DOHH2 (cell line): ENCODE results near the gene SLC2A6.

Experiments used
- H3F3A ChIP-seq: fragments of 200-600 bp; sonication (generic), shearing (Covaris generic); 2 replicates; pipeline ENCODE4 v1.6.0; 2016; ENCODE audit warnings: antibody characterized with exemption, mild to moderate bottlenecking; ENCODE audit not compliant: control insufficient read depth, insufficient read depth
- H3K27ac ChIP-seq: fragments of 200-600 bp; sonication (generic); 2 replicates; pipeline ENCODE4 v1.5.1; 2014; ENCODE audit warnings: low read depth, mild to moderate bottlenecking, low read length, moderate library complexity
- H3K27me3 ChIP-seq: fragments of 200-600 bp; sonication (generic); 2 replicates; pipeline ENCODE4 v1.6.1; 2014; ENCODE audit warnings: mild to moderate bottlenecking, low read length, mixed read lengths; ENCODE audit not compliant: control insufficient read depth
- H3K36me3 ChIP-seq: fragments of 200-600 bp; sonication (generic); 2 replicates; pipeline ENCODE4 v1.6.1; 2014; ENCODE audit warnings: mild to moderate bottlenecking, low read length, moderate library complexity, mixed read lengths; ENCODE audit not compliant: control insufficient read depth
- H3K4me1 ChIP-seq: fragments of 200-600 bp; sonication (generic); 2 replicates; pipeline ENCODE4 v1.6.1; 2014; ENCODE audit warnings: mild to moderate bottlenecking, low read length, mixed read lengths; ENCODE audit not compliant: control insufficient read depth
- H3K4me2 ChIP-seq: fragments of 200-600 bp; sonication (generic); 2 replicates; pipeline ENCODE4 v1.6.0; 2014; ENCODE audit warnings: mild to moderate bottlenecking, low read length, moderate library complexity
- H3K4me3 ChIP-seq: fragments of 200-600 bp; sonication (generic); 2 replicates; pipeline ENCODE4 v1.5.1; 2014; ENCODE audit warnings: mild to moderate bottlenecking, low read length, mixed read lengths
- H3K79me2 ChIP-seq: fragments of 200-600 bp; sonication (generic); 2 replicates; pipeline ENCODE4 v1.6.1; 2014; ENCODE audit warnings: mild to moderate bottlenecking, low read length, mixed read lengths; ENCODE audit not compliant: control insufficient read depth
- H3K9me2 ChIP-seq: fragments of 200-600 bp; sonication (generic); replicated peaks from 2 replicates; pipeline ENCODE4 v1.6.1; 2014; ENCODE audit warnings: mild to moderate bottlenecking, low read length, mixed read lengths; ENCODE audit not compliant: control insufficient read depth
- H3K9me3 ChIP-seq: fragments of 200-600 bp; sonication (generic); 2 replicates; pipeline ENCODE4 v1.6.1; 2014; ENCODE audit warnings: antibody characterized with exemption, low read length, mixed read lengths; ENCODE audit not compliant: control insufficient read depth, insufficient read depth
- H4K20me1 ChIP-seq: fragments of 200-600 bp; sonication (generic); 2 replicates; pipeline ENCODE4 v1.6.0; 2014; ENCODE audit warnings: low read depth, mild to moderate bottlenecking, antibody characterized with exemption, low read length, moderate library complexity; ENCODE audit not compliant: control insufficient read depth, insufficient read depth
- EZH2phosphoT487 ChIP-seq: fragments of 200-600 bp; sonication (generic); IDR thresholded peaks from 2 replicates; pipeline ENCODE4 v1.6.1; 2017; ENCODE audit warnings: borderline replicate concordance, mild to moderate bottlenecking, antibody characterized with exemption, low read length, moderate library complexity, mixed read lengths
- TF ChIP-seq, protein P1 (sequence below): fragments of 200-600 bp; sonication (generic); IDR thresholded peaks from one replicate; pipeline ENCODE4 v1.5.1; 2014; ENCODE audit warnings: antibody characterized with exemption, mild to moderate bottlenecking, low read depth, low read length; ENCODE audit not compliant: poor library complexity, severe bottlenecking

Gene SLC2A6

DNA sequence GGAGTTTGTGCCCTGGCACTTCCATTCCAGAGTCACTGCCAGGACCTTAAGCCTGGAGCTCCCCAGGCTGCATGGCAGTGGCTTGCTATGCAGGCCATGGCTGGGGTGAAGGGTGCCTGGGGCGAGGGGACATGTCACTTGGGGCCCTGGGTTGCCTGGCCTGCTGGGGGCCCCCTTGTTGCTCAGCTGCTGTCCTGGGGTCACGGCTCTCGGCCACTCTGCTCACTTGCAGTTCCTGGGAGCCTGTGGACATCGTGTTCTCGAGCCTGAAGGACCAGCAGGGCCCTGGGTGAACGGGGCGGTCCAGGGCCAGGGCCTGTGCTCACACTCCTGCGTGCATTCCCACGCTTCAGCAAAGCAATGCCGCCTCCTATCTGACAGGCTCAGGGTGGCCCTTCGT, 14.5 kb upstream of the SLC2A6 start:
- Histone ChIP-seq H3K27me3 (peaks cover 7% of the 10 kb centered on the region; the same call in 1 of the 2 replicates), H3K79me2 (no peaks in the 10 kb centered on the region), H3K4me2 (no peak overlapping the region), H4K20me1 (no peaks in the 10 kb centered on the region), H3F3A (no peaks in the 10 kb centered on the region), H3K27ac (no peak overlapping the region), H3K9me2 (no peaks in the 10 kb centered on the region), H3K4me1 (no peaks in the 10 kb centered on the region), H3K4me3 (no peak overlapping the region), H3K9me3 (no peaks in the 10 kb centered on the region), H3K36me3 (no peaks in the 10 kb centered on the region)
- no peak for TF ChIP-seq EZH2phosphoT487
- TF ChIP-seq, protein P1, sequence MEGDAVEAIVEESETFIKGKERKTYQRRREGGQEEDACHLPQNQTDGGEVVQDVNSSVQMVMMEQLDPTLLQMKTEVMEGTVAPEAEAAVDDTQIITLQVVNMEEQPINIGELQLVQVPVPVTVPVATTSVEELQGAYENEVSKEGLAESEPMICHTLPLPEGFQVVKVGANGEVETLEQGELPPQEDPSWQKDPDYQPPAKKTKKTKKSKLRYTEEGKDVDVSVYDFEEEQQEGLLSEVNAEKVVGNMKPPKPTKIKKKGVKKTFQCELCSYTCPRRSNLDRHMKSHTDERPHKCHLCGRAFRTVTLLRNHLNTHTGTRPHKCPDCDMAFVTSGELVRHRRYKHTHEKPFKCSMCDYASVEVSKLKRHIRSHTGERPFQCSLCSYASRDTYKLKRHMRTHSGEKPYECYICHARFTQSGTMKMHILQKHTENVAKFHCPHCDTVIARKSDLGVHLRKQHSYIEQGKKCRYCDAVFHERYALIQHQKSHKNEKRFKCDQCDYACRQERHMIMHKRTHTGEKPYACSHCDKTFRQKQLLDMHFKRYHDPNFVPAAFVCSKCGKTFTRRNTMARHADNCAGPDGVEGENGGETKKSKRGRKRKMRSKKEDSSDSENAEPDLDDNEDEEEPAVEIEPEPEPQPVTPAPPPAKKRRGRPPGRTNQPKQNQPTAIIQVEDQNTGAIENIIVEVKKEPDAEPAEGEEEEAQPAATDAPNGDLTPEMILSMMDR: no peak

DNA sequence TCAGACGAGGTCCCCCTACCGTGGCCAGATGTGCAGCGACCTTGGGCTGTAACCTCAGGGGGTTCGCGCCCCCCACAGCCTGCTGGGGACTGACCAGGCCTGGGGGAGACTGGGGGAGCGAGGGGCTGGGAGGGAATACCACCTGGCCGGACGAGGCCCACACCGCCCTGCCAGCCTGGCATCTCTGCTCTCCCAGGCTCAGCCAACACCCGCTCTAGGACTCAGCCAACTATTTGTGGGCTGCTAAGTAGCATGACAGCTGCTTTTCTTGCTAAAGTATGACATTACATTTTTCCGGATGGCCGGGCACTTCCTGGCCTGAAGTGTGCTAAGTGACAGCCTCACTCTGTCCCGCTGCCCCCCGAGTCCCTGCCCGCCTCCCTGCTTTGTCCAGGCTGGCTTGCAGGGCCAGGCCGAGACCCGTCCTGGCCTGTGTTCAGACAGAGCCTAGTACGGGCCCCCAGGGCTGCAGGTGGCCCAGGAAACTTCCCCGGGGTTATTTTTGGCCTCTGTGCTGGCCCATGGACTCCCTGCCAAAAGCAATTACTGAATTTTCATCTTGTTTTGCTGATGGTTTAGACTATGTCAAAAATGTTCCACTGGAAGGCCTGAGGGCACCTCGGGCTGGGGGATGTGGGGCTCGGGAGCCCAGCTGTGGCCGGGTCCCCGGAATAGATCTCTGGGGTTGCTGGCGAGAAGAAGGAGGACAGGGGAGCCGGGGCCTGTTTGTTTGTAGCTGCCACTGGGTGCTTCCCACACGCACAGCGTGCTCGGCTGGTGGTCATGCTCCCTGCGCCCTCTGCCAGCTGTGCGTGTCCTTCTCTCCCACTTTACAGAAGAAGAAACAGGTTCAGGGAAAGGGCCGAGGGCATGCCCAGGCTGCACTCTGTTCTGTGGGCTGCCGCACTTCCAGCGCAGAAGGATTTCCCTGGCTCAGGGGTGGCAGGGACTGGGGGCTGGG, 13.4 kb upstream of the SLC2A6 start:
- no peak for TF ChIP-seq EZH2phosphoT487
- TF ChIP-seq, protein P1: no peak
- no peaks in the 10 kb centered on the region for H3K9me3 ChIP-seq

DNA sequence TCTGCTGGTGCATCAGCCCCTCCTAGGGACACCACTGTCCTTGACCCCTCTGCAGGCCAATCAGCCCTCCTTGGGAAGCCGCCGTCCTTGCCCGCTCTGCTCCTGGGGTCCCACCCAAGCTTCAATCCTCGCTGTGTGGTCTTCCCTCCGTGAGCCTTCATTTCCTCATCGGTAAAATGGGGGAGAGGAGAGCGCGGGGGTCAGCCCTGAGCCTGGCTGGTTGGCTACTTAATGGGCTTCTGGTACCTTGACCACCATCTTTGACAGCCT, 12.7 kb upstream of the SLC2A6 start:
- no peaks in the 10 kb centered on the region for H3K79me2 ChIP-seq
- TF ChIP-seq EZH2phosphoT487: no peak
- TF ChIP-seq, protein P1: no peak
- H3K36me3 ChIP-seq: no peaks in the 10 kb centered on the region
- H3K27ac ChIP-seq: no peak overlapping the region
- H3K4me2 ChIP-seq: no peak overlapping the region
- no peak overlapping the region for H3K4me3 ChIP-seq
- H3K27me3 ChIP-seq: peaks cover 7% of the 10 kb centered on the region; the same call in 1 of the 2 replicates
- H3K9me3 ChIP-seq: no peaks in the 10 kb centered on the region
- H4K20me1 ChIP-seq: no peaks in the 10 kb centered on the region
- H3F3A ChIP-seq: no peaks in the 10 kb centered on the region
- no peaks in the 10 kb centered on the region for H3K4me1 ChIP-seq
- H3K9me2 ChIP-seq: no peaks in the 10 kb centered on the region

More for the DNA sequence above, 13.4 kb upstream of the SLC2A6 start:
- Histone ChIP-seq H3K27ac (no peak overlapping the region), H3K4me2 (no peak overlapping the region), H3K4me3 (no peak overlapping the region), H3F3A (no peaks in the 10 kb centered on the region), H3K9me2 (no peaks in the 10 kb centered on the region), H3K4me1 (no peaks in the 10 kb centered on the region), H3K36me3 (no peaks in the 10 kb centered on the region), H3K27me3 (peaks cover 7% of the 10 kb centered on the region; the same call in 1 of the 2 replicates), H3K79me2 (no peaks in the 10 kb centered on the region), H4K20me1 (no peaks in the 10 kb centered on the region)
